ENCODE measurements around the gene MDM2. TPM values are rescaled to one million over a fixed set of nuclear protein-coding genes. Genes with fewer than 3 reads are reported as not detected.
A peak's percentile ranks its signal among the peaks of the same experiment; 100 is the strongest.

MDM2 gene
- total RNA-seq, 2 experiments from 2014 or later: 143 to 318 TPM

DNA sequence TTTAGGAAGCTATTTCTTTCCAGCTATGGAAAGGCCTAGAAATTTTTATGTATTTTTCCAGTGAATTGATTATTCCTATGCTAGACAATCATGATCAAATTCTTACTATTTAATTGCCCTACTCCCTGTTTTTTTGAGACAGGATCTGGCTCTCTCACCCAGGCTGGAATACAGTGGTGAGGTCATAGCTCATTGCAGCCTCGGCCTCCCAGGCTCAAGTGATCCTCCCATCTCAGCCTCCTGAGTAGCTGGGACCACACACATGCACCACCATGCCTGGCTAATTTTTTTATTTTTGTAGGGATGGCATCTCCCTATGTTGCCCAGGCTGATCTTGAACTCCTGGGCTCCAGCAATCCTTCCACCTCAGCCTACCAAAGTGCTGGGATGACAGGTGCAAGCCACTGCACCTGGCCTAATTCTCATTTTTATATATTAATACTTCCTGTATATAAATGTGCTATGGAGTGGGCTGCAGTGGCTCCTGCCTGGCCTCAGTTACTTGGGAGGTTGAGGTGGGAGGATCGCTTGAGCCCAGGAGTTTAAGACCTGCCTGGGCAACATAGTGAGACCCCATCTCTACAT, 16.0 kb upstream of the MDM2 start:
- H3K36me3 ChIP-seq (ENCODE audit: insufficient read depth, low read length): no peaks in the 10 kb centered on the region; the same call in 1 of the 2 replicates
- peaks cover 76% of the 10 kb centered on the region for H3K4me1 ChIP-seq (ENCODE audit: insufficient read depth, low read length, poor library complexity, severe bottlenecking)
- H3K9me3 ChIP-seq (ENCODE audit: low read length): no peaks in the 10 kb centered on the region
- 0 out of 2 replicates have a peak overlapping the region, but pooled peaks have one; percentile 19 for H2AFZ ChIP-seq (ENCODE audit: low read length)
- ChIA-PET POLR2A (interaction anchor here (0.7 to 4.8 kb wide), 4 partner anchors 10 to 17 kb away, joined by 3 to 28 read pairs (median 3); partner anchors contain the start of gene MDM2), CTCF (ENCODE audit: unreplicated experiment) (no interaction called here)
- no TSS peak for BruUV-seq (replicated peaks)
- peak overlapping the region; percentile 76 for H3K27ac ChIP-seq (ENCODE audit: low read depth, low read length, poor library complexity, severe bottlenecking)
- no peak for TF ChIP-seq EZH2phosphoT487 (IDR thresholded peaks at IDR 0.05; ENCODE audit: borderline replicate concordance, low read depth, low read length)
- TF ChIP-seq CTCF (conservative IDR thresholded peaks at IDR 0.05; ENCODE audit: low read length): no peak
- intact Hi-C loops (cut with micrococcal nuclease; ENCODE audit: unreplicated experiment): no loop called here
- DNase-seq (ENCODE audit: low spot score): no peak
- no peaks in the 10 kb centered on the region for H4K20me1 ChIP-seq (ENCODE audit: insufficient read depth, low read length)
- H3K4me2 ChIP-seq (ENCODE audit: low read length): peak overlapping the region; percentile 43; the same call in 1 of the 2 replicates
- no peak overlapping the region for H3K4me3 ChIP-seq (ENCODE audit: low read depth, low read length, poor library complexity, severe bottlenecking)
- H3K9me2 ChIP-seq (ENCODE audit: insufficient read depth, low read length): no peaks in the 10 kb centered on the region
- H3K79me2 ChIP-seq (ENCODE audit: insufficient read depth, low read depth, low read length): no peaks in the 10 kb centered on the region

GRCh38 chr12:68792952-68793351, 15.0 kb upstream of the MDM2 start:
- peak; percentile 87 for DNase-seq (ENCODE audit: low spot score)
- POLR2A ChIA-PET: interaction anchor here (0.6 to 4.8 kb wide), 9 partner anchors 9 to 46 kb away, joined by 3 to 28 read pairs (median 4); partner anchors contain the start of gene MDM2
- peak overlapping the region; percentile 43 for H3K4me2 ChIP-seq (ENCODE audit: low read length)
- H3K9me3 ChIP-seq (ENCODE audit: low read length): no peaks in the 10 kb centered on the region
- no peaks in the 10 kb centered on the region for H3K9me2 ChIP-seq (ENCODE audit: insufficient read depth, low read length)
- intact Hi-C loops (cut with micrococcal nuclease; ENCODE audit: unreplicated experiment): no loop called here
- CTCF ChIA-PET (ENCODE audit: unreplicated experiment): interaction anchor here (0.7 kb wide), 1 partner anchor 19 kb away, joined by 3 read pairs; no protein-coding TSS in a partner anchor
- no TSS peak for BruUV-seq (replicated peaks)
- peak overlapping the region; percentile 19; the same call in 1 of the 2 replicates for H2AFZ ChIP-seq (ENCODE audit: low read length)
- no peaks in the 10 kb centered on the region; the same call in 1 of the 2 replicates for H3K36me3 ChIP-seq (ENCODE audit: insufficient read depth, low read length)
- peak; percentile 61 for TF ChIP-seq CTCF (conservative IDR thresholded peaks at IDR 0.05; ENCODE audit: low read length)
- no peak for TF ChIP-seq EZH2phosphoT487 (IDR thresholded peaks at IDR 0.05; ENCODE audit: borderline replicate concordance, low read depth, low read length)
- H3K4me3 ChIP-seq (ENCODE audit: low read depth, low read length, poor library complexity, severe bottlenecking): no peak overlapping the region
- no peaks in the 10 kb centered on the region for H4K20me1 ChIP-seq (ENCODE audit: insufficient read depth, low read length)
- peaks cover 67% of the 10 kb centered on the region for H3K4me1 ChIP-seq (ENCODE audit: insufficient read depth, low read length, poor library complexity, severe bottlenecking)
- peak overlapping the region; percentile 76 for H3K27ac ChIP-seq (ENCODE audit: low read depth, low read length, poor library complexity, severe bottlenecking)
- no peaks in the 10 kb centered on the region for H3K79me2 ChIP-seq (ENCODE audit: insufficient read depth, low read depth, low read length)

- H3K9me2 ChIP-seq (ENCODE audit: insufficient read depth, low read length): no peaks in the 10 kb centered on the region
- intact Hi-C loops (cut with micrococcal nuclease; ENCODE audit: unreplicated experiment): no loop called here
- BruUV-seq (replicated peaks): no TSS peak
- no peaks in the 10 kb centered on the region for H4K20me1 ChIP-seq (ENCODE audit: insufficient read depth, low read length)
- TF ChIP-seq EZH2phosphoT487 (IDR thresholded peaks at IDR 0.05; ENCODE audit: borderline replicate concordance, low read depth, low read length): no peak
- TF ChIP-seq CTCF (conservative IDR thresholded peaks at IDR 0.05; ENCODE audit: low read length): no peak
- peak overlapping the region; percentile 76 for H3K27ac ChIP-seq (ENCODE audit: low read depth, low read length, poor library complexity, severe bottlenecking)
- H3K36me3 ChIP-seq (ENCODE audit: insufficient read depth, low read length): no peaks in the 10 kb centered on the region; the same call in 1 of the 2 replicates
- peaks cover 62% of the 10 kb centered on the region for H3K4me1 ChIP-seq (ENCODE audit: insufficient read depth, low read length, poor library complexity, severe bottlenecking)
- POLR2A ChIA-PET: interaction anchor here (0.6 to 4.8 kb wide), 9 partner anchors 9 to 47 kb away, joined by 3 to 28 read pairs (median 4); partner anchors contain the start of gene MDM2
- no peak for DNase-seq (ENCODE audit: low spot score)
- no peaks in the 10 kb centered on the region for H3K9me3 ChIP-seq (ENCODE audit: low read length)
- CTCF ChIA-PET (ENCODE audit: unreplicated experiment): interaction anchor here (0.7 kb wide), 1 partner anchor 20 kb away, joined by 3 read pairs; no protein-coding TSS in a partner anchor
- no peaks in the 10 kb centered on the region for H3K79me2 ChIP-seq (ENCODE audit: insufficient read depth, low read depth, low read length)
- H2AFZ ChIP-seq (ENCODE audit: low read length): peak overlapping the region; percentile 19; the same call in 1 of the 2 replicates
- no peak overlapping the region for H3K4me3 ChIP-seq (ENCODE audit: low read depth, low read length, poor library complexity, severe bottlenecking)
- peak overlapping the region; percentile 43 for H3K4me2 ChIP-seq (ENCODE audit: low read length)
These were observed 14.5 kb upstream of the MDM2 start for GRCh38 chr12:68793436-68793835.

Data from OCI-LY7 (cell line).